ENCODE data around the gene CCDC85A. TPM values are rescaled to one million over a fixed set of nuclear protein-coding genes. Genes with fewer than 3 reads are reported as not detected.
"Not testable (repeated sequence)": the region's sequence is repeated elsewhere in the genome, so short reads cannot be mapped to it uniquely, and the experiment has no call there.

Gene CCDC85A
- total RNA-seq: 10 to 100 TPM in 1 of 4 donors, 1 to 10 TPM in 3; 2.8 to 12.2 (median 5.4) TPM

- H3K27ac ChIP-seq: peak within 1 kb of the TSS in 1 of 4 donors; percentile 39
- H3K27me3 ChIP-seq: peaks cover 0 to 24% of the 10 kb centered on the region in 2 donors
- H3K4me3 ChIP-seq: peak within 1 kb of the TSS; percentile 38 to 62 (median 50)
- H3K9me3 ChIP-seq: no peaks in the 10 kb centered on the region
- peak; percentile 72 to 81 for DNase-seq (ENCODE audit: low spot score in 2 of 2)
- no peaks in the 10 kb centered on the region for H3K36me3 ChIP-seq
- TF ChIP-seq CTCF (IDR thresholded peaks at IDR 0.05) (peak; percentile 84 to 90 (median 89)), POLR2A (IDR thresholded peaks at IDR 0.05) (no peak)
- peaks cover 0 to 31% (median 7%) of the 10 kb centered on the region in 4 donors for H3K4me1 ChIP-seq
- WGBS, 2 donors: 1% methylated on average over 53 to 57 of the region's 86 CpGs
These were observed at the start of gene CCDC85A for GRCh38 chr2:56183643-56184499. CCDC85A (plus strand) TSS chr2:56183990; CDS start chr2:56184625, 635 bp downstream.

DNA sequence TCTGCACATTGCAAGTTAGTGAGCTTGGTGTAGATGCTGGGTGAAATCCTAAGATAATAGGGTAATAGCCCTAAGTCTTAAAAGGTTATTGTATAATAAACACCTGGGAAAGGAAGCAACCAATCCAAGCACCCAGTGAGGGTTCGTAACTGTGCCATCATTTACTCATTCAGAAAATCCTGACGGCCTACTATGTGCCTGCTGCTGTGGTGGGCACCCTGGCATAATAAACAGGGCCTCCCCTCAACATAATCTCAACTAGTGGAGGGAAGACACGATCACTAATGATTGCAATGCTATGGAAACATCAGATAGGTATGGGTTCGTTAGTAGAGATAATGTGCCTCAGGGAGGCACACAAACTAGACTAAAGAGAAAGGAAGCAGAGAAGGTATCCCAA lies 48.9 kb upstream of the CCDC85A start:
- WGBS, 2 donors: 81 to 82% methylated on average over 4 of the region's 4 CpGs

DNA sequence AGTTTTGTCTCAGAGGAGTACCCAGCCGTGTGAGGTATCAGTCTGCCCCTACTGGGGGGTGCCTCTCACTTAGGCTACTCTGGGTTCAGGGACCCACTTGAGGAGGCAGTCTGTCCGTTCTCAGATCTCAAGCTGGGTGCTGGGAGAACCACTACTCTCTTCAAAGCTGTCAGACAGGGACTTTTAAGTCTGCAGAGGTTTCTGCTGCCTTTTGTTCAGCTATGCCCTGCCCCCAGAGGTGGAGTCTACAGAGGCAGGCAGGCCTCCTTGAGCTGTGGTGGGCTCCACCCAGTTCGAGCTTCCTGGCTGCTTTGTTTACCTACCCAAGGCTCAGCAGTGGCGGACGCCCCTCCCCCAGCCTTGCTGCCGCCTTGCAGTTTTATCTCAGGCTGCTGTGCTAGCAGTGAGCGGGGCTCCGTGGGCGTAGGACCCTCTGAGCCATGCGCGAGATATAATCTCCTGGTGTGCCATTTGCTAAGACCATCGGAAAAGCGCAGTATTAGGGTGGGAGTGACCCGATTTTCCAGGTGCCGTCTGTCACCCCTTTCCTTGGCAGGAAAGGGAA lies 41.2 kb upstream of the CCDC85A start:
- not testable (repeated sequence) for H3K4me3 ChIP-seq; H3K27me3 ChIP-seq; DNase-seq (ENCODE audit: low spot score in 2 of 2); H3K9me3 ChIP-seq; H3K4me1 ChIP-seq; H3K36me3 ChIP-seq; H3K27ac ChIP-seq
- WGBS, 2 donors: 89 to 90% methylated on average over 10 to 15 of the region's 15 CpGs

More for the DNA sequence above, 48.9 kb upstream of the CCDC85A start:
- Histone ChIP-seq H3K27ac (no peak overlapping the region), H3K9me3 (no peaks in the 10 kb centered on the region), H3K4me3 (no peak overlapping the region), H3K36me3 (no peaks in the 10 kb centered on the region), H3K4me1 (no peaks in the 10 kb centered on the region), H3K27me3 (no peaks in the 10 kb centered on the region)
- TF ChIP-seq POLR2A (IDR thresholded peaks at IDR 0.05): no peak
- TF ChIP-seq EP300 (IDR thresholded peaks at IDR 0.05): no peak
- TF ChIP-seq CTCF (IDR thresholded peaks at IDR 0.05): no peak
- no peak for DNase-seq (ENCODE audit: low spot score in 2 of 2)

GRCh38 chr2:56147907-56148306 lies 35.9 kb upstream of the CCDC85A start:
- no peak overlapping the region for H3K27ac ChIP-seq
- H3K27me3 ChIP-seq: no peaks in the 10 kb centered on the region
- TF ChIP-seq CTCF (IDR thresholded peaks at IDR 0.05) (no peak), POLR2A (IDR thresholded peaks at IDR 0.05) (no peak), EP300 (IDR thresholded peaks at IDR 0.05) (no peak)
- 92 to 95% methylated on average over 2 of the region's 2 CpGs for WGBS, 2 donors
- H3K4me1 ChIP-seq: no peaks in the 10 kb centered on the region
- H3K4me3 ChIP-seq: no peak overlapping the region
- no peaks in the 10 kb centered on the region for H3K36me3 ChIP-seq
- no peak for DNase-seq (ENCODE audit: low spot score in 2 of 2)
- H3K9me3 ChIP-seq: no peaks in the 10 kb centered on the region

- no peak overlapping the region for H3K27ac ChIP-seq
- TF ChIP-seq POLR2A (IDR thresholded peaks at IDR 0.05) (no peak), CTCF (IDR thresholded peaks at IDR 0.05) (no peak), EP300 (IDR thresholded peaks at IDR 0.05) (no peak)
- H3K4me1 ChIP-seq: no peaks in the 10 kb centered on the region
- H3K4me3 ChIP-seq: no peak overlapping the region
- no peaks in the 10 kb centered on the region for H3K9me3 ChIP-seq
- no peaks in the 10 kb centered on the region for H3K27me3 ChIP-seq
- DNase-seq (ENCODE audit: low spot score in 2 of 2): no peak
- no peaks in the 10 kb centered on the region for H3K36me3 ChIP-seq
- 66 to 68% methylated on average over 3 of the region's 3 CpGs for WGBS, 2 donors
These were observed 35.0 kb upstream of the CCDC85A start for GRCh38 chr2:56148825-56149224.

All from tibial nerve (tissue), 4 donors.